Mesenchymal stem cell (in vitro differentiated cells and primary cell): ENCODE results near the gene AAK1.
A peak's percentile ranks its signal among the peaks of the same experiment; 100 is the strongest.

Experiments
- DNase-seq: peaks from one replicate; pipeline ENCODE4 v3.0.0-alpha.2; 2013
- H2AFZ ChIP-seq: one replicate; pipeline ENCODE4 v1.6.1; 2013; ENCODE audit warnings: low read depth, mild to moderate bottlenecking, control low read depth, inconsistent platforms, low read length, moderate library complexity
- H2AK5ac ChIP-seq: 2 replicates; pipeline ENCODE4 v1.6.1; 2013; ENCODE audit warnings: low read length, moderate library complexity, mild to moderate bottlenecking, inconsistent platforms; ENCODE audit not compliant: severe bottlenecking
- H2BK120ac ChIP-seq: one replicate; pipeline ENCODE4 v1.6.1; 2013; ENCODE audit warnings: low read depth, mild to moderate bottlenecking, inconsistent platforms, low read length, moderate library complexity
- H2BK12ac ChIP-seq, 2 experiments: one replicate each; pipeline ENCODE4 v1.6.1; 2013; ENCODE audit warnings: inconsistent platforms in 2 of 2, low read length in 2 of 2, mild to moderate bottlenecking in 2 of 2, moderate library complexity in 2 of 2, control low read depth in 1 of 2
- H2BK15ac ChIP-seq: one replicate; pipeline ENCODE4 v1.6.1; 2013; ENCODE audit warnings: mild to moderate bottlenecking, low read depth, inconsistent platforms; ENCODE audit not compliant: poor library complexity, severe bottlenecking
- H2BK5ac ChIP-seq: 2 replicates; pipeline ENCODE4 v1.6.1; 2013; ENCODE audit warnings: low read depth, mild to moderate bottlenecking, low read length, control low read depth, inconsistent platforms; ENCODE audit not compliant: poor library complexity, severe bottlenecking
- H3K14ac ChIP-seq, 2 experiments: one replicate each; pipeline ENCODE4 v1.6.1; 2013; ENCODE audit warnings: inconsistent platforms in 2 of 2, low read length in 2 of 2, control low read depth in 1 of 2, mild to moderate bottlenecking in 1 of 2, moderate library complexity in 1 of 2
- H3K18ac ChIP-seq, 2 experiments: one replicate each; pipeline ENCODE4 v1.6.1; 2013; ENCODE audit warnings: inconsistent platforms in 2 of 2, low read length in 2 of 2, control low read depth in 1 of 2, low read depth in 1 of 2, mild to moderate bottlenecking in 1 of 2
- H3K23ac ChIP-seq, 2 experiments: one replicate each; pipeline ENCODE4 v1.6.1; 2013; ENCODE audit warnings: inconsistent platforms in 2 of 2, low read length in 2 of 2, mild to moderate bottlenecking in 2 of 2, moderate library complexity in 2 of 2, control low read depth in 1 of 2
- H3K27ac ChIP-seq: 2 replicates; pipeline ENCODE4 v1.5.1; 2013; ENCODE audit warnings: mild to moderate bottlenecking, moderate library complexity, low read length, control low read depth, inconsistent platforms; ENCODE audit not compliant: poor library complexity, severe bottlenecking
- H3K27me3 ChIP-seq, 2 experiments: 2 replicates each; pipeline versions ENCODE4 v1.6.1 to v1.7.0; 2013; ENCODE audit warnings: low read length in 2 of 2, mild to moderate bottlenecking in 2 of 2, moderate library complexity in 2 of 2, control low read depth in 1 of 2, inconsistent platforms in 1 of 2; ENCODE audit not compliant: control insufficient read depth in 1 of 2, insufficient read depth in 1 of 2
- H3K36me3 ChIP-seq, 2 experiments: 2 replicates each; pipeline versions ENCODE4 v1.6.1 to v1.7.0; 2013; ENCODE audit warnings: low read length in 2 of 2, control low read depth in 1 of 2, inconsistent platforms in 1 of 2, low read depth in 1 of 2, mild to moderate bottlenecking in 1 of 2; ENCODE audit not compliant: insufficient read depth in 2 of 2, control insufficient read depth in 1 of 2
- H3K4ac ChIP-seq, 2 experiments: one replicate each; pipeline ENCODE4 v1.6.1; 2013; ENCODE audit warnings: inconsistent platforms in 2 of 2, low read length in 2 of 2, mild to moderate bottlenecking in 2 of 2, moderate library complexity in 2 of 2, control low read depth in 1 of 2, low read depth in 1 of 2
- H3K4me1 ChIP-seq: 2 replicates; pipeline ENCODE4 v1.6.1; 2013; ENCODE audit warnings: low read depth, low read length, control low read depth; ENCODE audit not compliant: control insufficient read depth, insufficient read depth
- H3K4me2 ChIP-seq: 2 replicates; pipeline ENCODE4 v1.6.1; 2013; ENCODE audit warnings: low read length, mild to moderate bottlenecking, inconsistent platforms; ENCODE audit not compliant: poor library complexity, severe bottlenecking
- H3K4me3 ChIP-seq, 2 experiments: 2 replicates each; pipeline versions ENCODE4 v1.5.1 to v1.7.0; 2013; ENCODE audit warnings: low read length in 2 of 2, mild to moderate bottlenecking in 2 of 2, control low read depth in 1 of 2, low read depth in 1 of 2; ENCODE audit not compliant: insufficient read depth in 1 of 2
- H3K79me1 ChIP-seq: replicated peaks from 2 replicates; pipeline ENCODE4 v1.6.1; 2013; ENCODE audit warnings: mild to moderate bottlenecking, control low read depth, low read length, inconsistent platforms; ENCODE audit not compliant: poor library complexity, severe bottlenecking
- H3K9ac ChIP-seq: 2 replicates; pipeline ENCODE4 v1.7.0; 2013; ENCODE audit warnings: mild to moderate bottlenecking, low read length, moderate library complexity
- H3K9me3 ChIP-seq: 2 replicates; pipeline ENCODE4 v1.7.0; 2013; ENCODE audit warnings: mild to moderate bottlenecking, low read length; ENCODE audit not compliant: control insufficient read depth
- H4K8ac ChIP-seq: one replicate; pipeline ENCODE4 v1.6.1; 2013; ENCODE audit warnings: inconsistent platforms, mild to moderate bottlenecking, low read length, moderate library complexity
- H4K91ac ChIP-seq: one replicate; pipeline ENCODE4 v1.6.1; 2013; ENCODE audit warnings: mild to moderate bottlenecking, low read length, inconsistent platforms
- WGBS: methylation state at CpG from one replicate; pipeline ENCODE4 v1.1.7; 2013; ENCODE audit warnings: mixed read lengths; 5-methylcytosine and 5-hydroxymethylcytosine counted together

The AAK1 gene

DNA sequence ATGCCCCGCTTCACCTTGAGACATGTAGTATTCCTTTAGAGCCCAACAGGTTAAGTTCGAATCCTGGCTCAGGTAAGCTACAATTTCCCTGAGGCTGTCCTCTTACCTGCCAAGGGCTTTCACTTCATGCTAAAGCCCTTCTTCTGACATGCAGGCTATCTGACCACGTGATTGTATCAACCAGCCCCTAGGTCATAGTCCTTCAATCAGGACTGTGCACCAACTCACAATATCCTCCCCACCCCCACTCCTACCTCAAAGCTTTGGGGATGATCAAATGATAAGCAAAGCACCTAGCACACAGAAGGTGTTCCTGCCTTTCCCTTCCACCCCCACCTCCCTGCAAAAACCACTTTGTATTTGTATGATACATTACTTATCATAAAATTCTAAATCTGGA, 78.9 kb downstream of the AAK1 start:
- Histone ChIP-seq H3K9ac (no peak overlapping the region), H3K4ac (no peak overlapping the region), H3K18ac (peak overlapping the region; percentile 24 to 43)

GRCh38 chr2:69563021-69563420, 80.5 kb downstream of the AAK1 start:
- H3K9ac ChIP-seq: no peak overlapping the region
- H2AFZ ChIP-seq: no peak overlapping the region
- no peak overlapping the region for H2BK5ac ChIP-seq

More for the DNA sequence above, 78.9 kb downstream of the AAK1 start:
- Histone ChIP-seq H2AFZ (no peak overlapping the region), H3K4me2 (no peak overlapping the region), H3K23ac (no peak overlapping the region), H2BK15ac (no peak overlapping the region), H3K27ac (no peak overlapping the region), H2BK12ac (peak overlapping the region in 1 of 2 experiments; percentile 24), H3K4me3 (no peak overlapping the region), H3K27me3 (no peaks in the 10 kb centered on the region), H3K14ac (no peak overlapping the region), H4K8ac (no peak overlapping the region), H2BK120ac (no peak overlapping the region), H2AK5ac (no peak overlapping the region), H3K36me3 (peaks cover 5 to 11% of the 10 kb centered on the region in 2 experiments), H2BK5ac (no peak overlapping the region), H4K91ac (no peak overlapping the region), H3K9me3 (no peaks in the 10 kb centered on the region), H3K79me1 (peaks cover 35% of the 10 kb centered on the region), H3K4me1 (peaks cover 11% of the 10 kb centered on the region)
- WGBS: 90% methylated on average over 3 of the region's 3 CpGs
- DNase-seq: no peak

DNA sequence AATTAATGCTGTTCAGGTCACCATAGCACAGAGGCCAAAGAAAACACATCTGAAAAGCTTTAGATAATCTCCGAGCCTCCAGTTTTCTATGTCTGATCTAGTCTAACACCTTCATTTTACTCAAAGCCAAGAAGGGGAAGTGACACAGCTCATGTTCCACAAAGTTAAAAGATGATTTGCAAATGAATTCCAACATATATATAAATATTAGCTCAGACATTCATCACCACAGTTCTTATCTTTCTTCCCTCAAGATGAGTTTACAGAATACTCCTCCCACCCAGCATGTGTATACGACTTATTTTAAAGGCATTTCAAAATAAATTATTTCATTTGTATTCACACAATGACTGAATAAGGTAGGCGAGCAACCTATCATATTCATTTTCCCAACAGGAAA, 82.4 kb downstream of the AAK1 start:
- Histone ChIP-seq H3K36me3 (peaks cover 10 to 13% of the 10 kb centered on the region in 2 experiments), H3K27me3 (no peaks in the 10 kb centered on the region), H3K14ac (no peak overlapping the region), H3K79me1 (peaks cover 41% of the 10 kb centered on the region), H2BK15ac (no peak overlapping the region), H3K4me2 (no peak overlapping the region), H3K9ac (no peak overlapping the region), H3K4me3 (no peak overlapping the region), H3K23ac (no peak overlapping the region), H4K8ac (no peak overlapping the region), H3K4me1 (peaks cover 9% of the 10 kb centered on the region), H3K27ac (no peak overlapping the region), H3K9me3 (no peaks in the 10 kb centered on the region), H2BK5ac (no peak overlapping the region), H2AFZ (no peak overlapping the region), H4K91ac (no peak overlapping the region), H2BK12ac (no peak overlapping the region), H3K4ac (no peak overlapping the region), H2BK120ac (no peak overlapping the region), H2AK5ac (no peak overlapping the region), H3K18ac (no peak overlapping the region)
- DNase-seq: no peak
- 85% methylated on average over 3 of the region's 3 CpGs for WGBS

More at GRCh38 chr2:69563021-69563420, 80.5 kb downstream of the AAK1 start:
- Histone ChIP-seq H3K4ac (no peak overlapping the region), H3K4me1 (peaks cover 11% of the 10 kb centered on the region), H3K27ac (no peak overlapping the region), H2BK12ac (no peak overlapping the region), H3K4me2 (no peak overlapping the region), H3K14ac (no peak overlapping the region), H2AK5ac (no peak overlapping the region), H4K8ac (no peak overlapping the region), H3K9me3 (no peaks in the 10 kb centered on the region), H2BK120ac (no peak overlapping the region), H3K79me1 (peaks cover 37% of the 10 kb centered on the region), H3K18ac (no peak overlapping the region), H3K27me3 (no peaks in the 10 kb centered on the region), H2BK15ac (no peak overlapping the region), H4K91ac (no peak overlapping the region), H3K36me3 (peaks cover 5 to 11% of the 10 kb centered on the region in 2 experiments), H3K23ac (no peak overlapping the region), H3K4me3 (no peak overlapping the region)
- no peak for DNase-seq
- 100% methylated on average over 1 of the region's 2 CpGs for WGBS

DNA sequence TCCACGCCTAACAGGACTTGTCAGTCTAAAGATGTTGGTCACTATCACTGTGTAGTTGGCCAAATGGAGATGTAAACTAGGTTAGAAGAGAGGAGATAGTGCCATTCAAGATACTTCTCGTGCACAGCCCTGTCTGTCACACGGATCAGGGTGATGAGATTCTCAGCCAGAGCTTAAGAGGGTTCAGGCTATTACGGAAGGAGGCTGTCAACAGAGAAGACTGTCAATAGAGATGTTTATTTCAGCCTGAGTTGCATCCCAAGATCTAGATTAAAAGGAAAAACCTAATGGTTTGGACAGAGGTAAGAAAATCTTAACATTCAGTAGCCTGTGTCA, 83.4 kb downstream of the AAK1 start:
- H2BK12ac ChIP-seq: no peak overlapping the region
- H2BK15ac ChIP-seq: no peak overlapping the region
- DNase-seq: no peak
- H2AK5ac ChIP-seq: peak overlapping the region; percentile 58
- peak overlapping the region in 1 of 2 experiments; percentile 39 for H3K14ac ChIP-seq
- H3K4me1 ChIP-seq: peaks cover 9% of the 10 kb centered on the region
- H3K4ac ChIP-seq: no peak overlapping the region
- H3K9me3 ChIP-seq: no peaks in the 10 kb centered on the region
- H3K18ac ChIP-seq: peak overlapping the region in 1 of 2 experiments; percentile 50
- no peaks in the 10 kb centered on the region for H3K27me3 ChIP-seq
- no peak overlapping the region for H3K27ac ChIP-seq
- H3K4me3 ChIP-seq: no peak overlapping the region
- peaks cover 38% of the 10 kb centered on the region for H3K79me1 ChIP-seq
- 84% methylated on average over 4 of the region's 4 CpGs for WGBS
- peaks cover 7 to 8% of the 10 kb centered on the region in 2 experiments for H3K36me3 ChIP-seq
- H2AFZ ChIP-seq: no peak overlapping the region
- peak overlapping the region; percentile 10 for H4K91ac ChIP-seq
- H3K9ac ChIP-seq: no peak overlapping the region
- no peak overlapping the region for H2BK5ac ChIP-seq
- no peak overlapping the region for H3K4me2 ChIP-seq
- no peak overlapping the region for H3K23ac ChIP-seq
- no peak overlapping the region for H4K8ac ChIP-seq
- no peak overlapping the region for H2BK120ac ChIP-seq
